Measurements from ENCODE around the gene TEX2.

The TEX2 gene

GRCh38 chr17:64263000-64263766 lies at the start of gene TEX2:
TSS of gene TEX2 (minus strand) at chr17:64263260. CDS start at chr17:64214217, 49,043 bp downstream.
- peak; percentile 88 to 89 for DNase-seq

- no peak for DNase-seq
Observed at GRCh38 chr17:64309710-64310109, 46.6 kb upstream of the TEX2 start.

DNA sequence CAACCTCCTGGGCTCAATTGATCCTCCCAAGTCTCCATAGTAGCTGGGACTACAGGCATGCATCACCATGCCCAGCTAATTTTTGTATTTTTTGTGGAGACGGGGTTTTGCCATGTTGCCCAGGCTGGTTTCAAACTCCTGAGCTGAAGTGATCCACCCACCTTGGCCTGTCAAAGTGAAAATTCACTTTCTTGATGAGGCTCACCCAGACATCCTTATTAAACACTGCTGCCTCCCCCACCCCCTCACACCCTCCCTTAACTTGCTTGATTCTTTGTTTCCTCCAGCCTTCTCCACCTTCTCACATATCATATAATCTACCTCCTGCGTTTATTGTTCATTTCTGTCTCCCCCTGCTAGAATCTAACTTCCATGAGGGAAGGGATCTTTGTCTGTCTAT lies 46.0 kb upstream of the TEX2 start:
- no peak for DNase-seq

- DNase-seq = peak; percentile 47 to 65
Observed at GRCh38 chr17:64306850-64307463, 43.9 kb upstream of the TEX2 start.

DNA sequence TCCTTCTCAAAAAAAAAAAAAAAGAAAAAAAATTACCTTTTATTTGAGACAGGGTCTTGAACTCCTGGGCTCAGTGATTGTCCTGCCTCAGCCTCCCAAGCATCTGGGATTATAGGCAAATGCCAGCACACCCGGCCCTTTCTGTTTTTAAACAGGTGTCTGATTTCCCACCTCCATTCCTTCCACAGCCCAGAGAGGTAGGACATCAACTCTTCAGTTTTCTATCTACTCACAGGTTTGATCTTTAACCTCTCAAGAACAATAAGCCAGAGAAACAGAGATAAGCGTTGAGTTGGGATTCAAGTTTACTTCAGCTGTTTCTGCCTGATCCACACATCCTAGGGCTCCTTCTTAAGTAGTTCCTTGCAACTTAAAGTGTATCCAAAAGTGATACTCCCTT lies 41.5 kb upstream of the TEX2 start:
- DNase-seq = no peak

- DNase-seq = no peak
Observed at GRCh38 chr17:64300699-64300965, 37.6 kb upstream of the TEX2 start.

DNA sequence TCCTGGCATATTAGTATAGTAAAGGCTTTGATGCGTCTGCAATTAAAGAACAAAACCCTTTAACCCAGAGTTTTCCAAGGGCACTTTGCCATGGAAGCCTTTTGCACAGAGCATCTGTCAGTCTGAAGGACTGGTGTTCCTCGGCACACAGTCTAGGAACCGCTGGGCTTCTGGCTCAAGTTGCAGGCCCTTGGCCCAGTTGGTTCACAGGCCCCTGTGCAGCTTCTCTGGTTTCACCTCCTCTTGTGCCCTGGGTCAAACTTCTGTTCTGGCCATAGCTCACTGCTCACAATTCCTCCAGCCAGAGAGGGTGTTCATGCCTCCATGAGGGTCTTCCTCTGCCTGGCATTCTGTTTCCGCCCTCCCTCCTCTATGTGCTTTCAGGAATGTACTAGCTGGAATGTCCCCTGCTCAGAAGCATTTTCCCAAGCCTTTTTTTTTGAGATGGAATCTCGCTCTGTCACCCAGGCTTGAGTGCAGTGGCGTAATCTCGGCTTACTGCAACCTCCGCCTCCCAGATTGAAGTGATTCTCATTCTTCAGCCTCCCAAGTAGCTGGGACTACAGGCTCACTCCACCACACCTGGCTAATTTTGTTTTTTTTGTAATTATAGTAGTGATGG lies 34.5 kb upstream of the TEX2 start:
- no peak for DNase-seq

DNA sequence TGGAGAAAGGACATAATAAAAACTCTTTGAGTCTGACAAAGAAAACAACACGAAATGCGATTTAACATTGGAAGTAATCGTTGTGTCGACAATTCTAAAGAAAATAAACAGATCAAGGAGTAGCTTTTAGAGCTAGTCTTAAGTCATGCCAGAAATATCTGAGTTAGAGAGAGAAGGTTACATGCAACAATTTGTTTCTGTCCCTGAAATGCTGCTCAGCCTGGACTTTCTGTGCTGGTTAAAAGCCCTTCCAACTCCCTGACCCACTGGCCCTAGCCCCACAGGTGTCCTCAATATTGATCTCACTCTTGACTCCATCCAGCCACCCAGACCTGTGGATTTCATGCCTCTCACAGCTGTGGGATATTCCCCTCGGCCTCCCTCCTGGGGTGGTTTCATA lies 33.2 kb upstream of the TEX2 start:
- DNase-seq = no peak

- DNase-seq = no peak
Observed at GRCh38 chr17:64295146-64295545, 32.1 kb upstream of the TEX2 start.

GRCh38 chr17:64291268-64291851 lies 28.3 kb upstream of the TEX2 start:
- DNase-seq = no peak

DNA sequence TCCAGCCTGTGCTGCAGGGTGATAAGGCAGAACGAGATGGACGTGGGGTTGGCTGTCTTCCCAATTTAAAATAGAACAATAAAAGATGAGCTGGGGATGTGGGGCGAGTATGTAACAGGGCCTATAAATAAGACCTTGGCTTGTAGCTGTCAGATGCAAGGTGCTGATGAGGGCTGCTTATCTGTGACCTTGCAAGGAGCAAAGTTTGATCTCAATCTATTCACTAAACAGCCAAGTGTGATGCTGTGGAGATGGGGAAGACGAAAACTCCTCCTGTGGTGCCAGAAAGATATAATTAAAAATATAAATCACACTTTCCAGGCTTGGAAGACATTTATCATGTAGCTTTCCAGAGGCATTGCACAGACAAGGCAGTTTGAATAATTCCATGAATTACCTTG lies 26.7 kb upstream of the TEX2 start:
- no peak for DNase-seq

DNA sequence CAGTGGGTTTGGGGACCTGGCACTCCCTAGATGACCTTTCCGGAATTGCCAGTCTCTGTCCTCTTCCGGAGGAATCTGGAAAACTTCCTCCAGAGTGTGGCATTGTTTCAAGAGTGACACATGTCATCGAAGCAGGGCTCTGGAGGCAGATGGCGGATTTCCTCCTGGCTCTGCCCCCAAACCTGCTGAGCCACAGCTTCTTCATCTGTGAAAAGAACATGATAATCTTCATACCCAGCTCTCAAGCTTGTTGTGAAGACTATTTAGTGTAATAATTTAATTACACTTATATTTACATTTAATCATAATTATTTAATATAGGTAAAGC lies 19.7 kb upstream of the TEX2 start:
- no peak for DNase-seq

- DNase-seq = peak; percentile 46 to 51
Observed at GRCh38 chr17:64281962-64282752, 19.1 kb upstream of the TEX2 start.

DNA sequence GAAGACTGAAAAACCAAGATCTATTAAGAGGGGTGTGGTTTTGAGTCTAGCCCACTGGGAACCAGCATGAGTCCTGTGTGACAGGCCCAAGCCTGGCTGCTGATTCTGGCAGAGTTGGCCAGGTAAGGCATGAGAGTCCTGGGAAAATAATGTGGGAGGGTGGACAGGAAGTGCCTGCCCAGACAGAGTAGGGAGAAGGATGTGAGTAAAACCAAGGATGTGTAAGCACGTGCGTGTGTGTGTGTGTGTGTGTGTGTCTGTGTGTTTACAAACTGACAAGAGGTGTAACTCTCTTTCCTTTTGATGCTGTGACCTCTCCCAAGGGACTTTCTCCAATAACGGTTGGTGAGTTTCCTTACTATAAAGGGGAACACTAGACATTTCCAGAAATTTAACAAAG lies 15.6 kb upstream of the TEX2 start:
- DNase-seq = no peak

DNA sequence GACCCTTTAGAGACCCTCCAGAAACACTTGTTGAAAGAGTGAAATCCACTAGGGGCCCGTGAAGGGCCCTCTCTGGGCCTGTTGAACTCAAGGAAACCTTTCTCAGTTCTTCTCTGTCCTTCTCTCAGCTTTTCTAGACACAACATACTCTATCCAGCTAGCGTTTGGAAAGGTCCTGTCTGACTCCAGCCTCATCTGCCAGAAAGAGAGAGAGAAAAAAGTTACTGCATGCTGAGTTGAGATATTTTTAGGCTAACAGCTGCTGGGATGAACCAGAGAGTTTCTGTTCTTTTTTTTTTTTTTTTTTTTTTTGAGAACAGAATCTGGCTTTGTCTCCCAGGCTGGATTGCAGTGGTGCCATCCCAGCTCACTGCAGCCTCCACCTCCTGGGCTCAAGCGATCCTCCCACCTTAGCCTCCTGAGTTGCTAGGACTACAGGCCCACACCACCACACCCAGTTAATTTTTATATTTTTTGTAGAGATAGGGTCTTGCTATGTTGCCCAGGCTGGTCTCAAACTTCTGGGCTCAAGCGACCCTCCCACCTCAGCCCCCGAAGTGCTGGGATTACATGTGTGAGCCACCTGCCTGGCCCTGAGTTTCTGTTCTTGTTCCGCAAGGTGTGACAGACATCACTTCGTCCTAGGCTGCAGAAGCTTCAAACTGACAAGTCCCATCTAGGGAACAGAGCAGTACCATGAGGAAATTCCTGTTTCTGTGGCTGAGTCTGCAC lies 14.9 kb upstream of the TEX2 start:
- DNase-seq = no peak

DNA sequence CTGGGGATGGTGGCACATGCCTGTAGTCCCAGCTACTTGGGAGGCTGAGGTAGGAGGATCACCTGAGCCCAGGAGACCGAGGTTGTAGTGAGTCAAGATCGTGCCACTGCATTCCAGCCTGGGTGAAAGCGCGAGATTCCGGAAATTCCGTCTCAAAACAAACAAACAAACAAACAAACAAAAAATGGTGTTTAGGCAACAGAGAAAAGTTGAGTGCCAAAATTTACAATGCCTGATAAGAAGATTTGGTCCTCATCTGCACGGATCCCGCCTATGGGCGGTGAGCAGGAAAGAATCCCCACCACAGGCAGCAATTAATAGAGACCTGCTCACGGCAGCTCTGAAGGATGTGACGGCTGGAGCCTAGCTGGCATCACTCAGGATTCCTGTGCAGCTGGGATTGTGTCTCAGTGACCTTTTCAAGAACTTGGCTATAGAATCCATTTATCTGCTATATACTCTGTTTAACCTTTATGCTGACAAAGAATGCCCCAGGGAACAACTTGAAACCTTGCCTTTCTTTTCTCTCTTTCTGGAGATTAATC lies 14.0 kb upstream of the TEX2 start:
- no peak for DNase-seq

GRCh38 chr17:64275016-64275415 lies 12.0 kb upstream of the TEX2 start:
- no peak for DNase-seq

DNA sequence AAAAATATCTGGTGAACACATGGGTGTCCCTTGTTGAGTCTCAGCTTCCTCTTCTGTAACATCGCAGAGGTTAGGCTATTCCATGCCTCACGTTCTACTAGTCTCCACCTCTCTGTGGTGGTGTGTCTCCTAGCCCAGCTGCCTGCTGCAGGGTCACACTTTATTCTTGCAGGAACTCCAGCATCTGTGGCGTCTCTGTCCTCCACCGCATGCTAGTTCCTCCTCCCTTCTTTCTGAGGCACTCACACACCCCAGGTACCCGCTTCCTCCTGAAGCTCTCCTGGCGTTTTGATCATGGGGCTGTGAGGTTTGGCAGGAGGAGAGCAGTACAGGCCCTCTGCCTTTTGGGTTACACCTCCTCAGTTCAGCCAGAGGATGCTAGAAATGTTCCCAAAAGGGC lies 9.9 kb upstream of the TEX2 start:
- no peak for DNase-seq

DNA sequence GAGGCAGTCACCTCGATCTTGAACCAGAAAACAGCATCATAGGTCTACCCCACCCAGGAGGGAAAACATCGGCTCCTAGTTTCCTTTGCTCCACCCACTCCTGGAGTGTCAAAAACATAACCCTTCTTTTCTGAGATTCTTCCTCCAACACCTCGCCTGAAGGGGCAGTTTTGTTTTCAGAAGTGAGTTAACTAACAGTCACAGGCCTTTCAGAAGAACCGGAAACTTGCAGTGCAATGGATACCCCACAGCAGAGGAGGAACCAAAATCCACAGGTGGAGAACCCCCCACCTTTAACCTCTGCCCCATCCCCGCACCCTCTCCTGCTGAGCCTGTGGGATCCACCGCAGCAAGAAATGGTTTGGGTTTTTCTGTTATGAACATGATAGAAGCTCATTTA lies 7.8 kb upstream of the TEX2 start:
- no peak for DNase-seq

GRCh38 chr17:64269687-64270649 lies 6.9 kb upstream of the TEX2 start:
- DNase-seq = no peak

- no peak for DNase-seq
Observed at GRCh38 chr17:64264891-64265290, 1.8 kb upstream of the TEX2 start.
